ENCODE results near the gene GNG7.
A peak's percentile ranks its signal among the peaks of the same experiment; 100 is the strongest.
"Not testable (repeated sequence)": the region's sequence is repeated elsewhere in the genome, so short reads cannot be mapped to it uniquely, and the experiment has no call there.

Gene GNG7

GRCh38 chr19:2616741-2617392 lies 85.6 kb downstream of the GNG7 start:
- peak; percentile 16 for DNase-seq

GRCh38 chr19:2615782-2616181 lies 86.7 kb downstream of the GNG7 start:
- no peak for DNase-seq

- no peak for DNase-seq
Measured at GRCh38 chr19:2613507-2614295, 88.8 kb downstream of the GNG7 start.

GRCh38 chr19:2612619-2613249 lies 89.8 kb downstream of the GNG7 start:
- DNase-seq: no peak

- DNase-seq: no peak
Measured at GRCh38 chr19:2611483-2612464, 90.7 kb downstream of the GNG7 start.

- peak; percentile 60 for DNase-seq
Measured at GRCh38 chr19:2610637-2611482, 91.6 kb downstream of the GNG7 start.

- DNase-seq: no peak
Measured at GRCh38 chr19:2609389-2610116, 92.9 kb downstream of the GNG7 start.

- DNase-seq: not testable (repeated sequence)
Measured at GRCh38 chr19:2609034-2609388, 93.5 kb downstream of the GNG7 start.

GRCh38 chr19:2608602-2608922 lies 93.9 kb downstream of the GNG7 start:
- no peak for DNase-seq

- no peak for DNase-seq
Measured at GRCh38 chr19:2607712-2608601, 94.5 kb downstream of the GNG7 start.

GRCh38 chr19:2606774-2607173 lies 95.7 kb downstream of the GNG7 start:
- DNase-seq: not testable (repeated sequence)

GRCh38 chr19:2605889-2606288 lies 96.6 kb downstream of the GNG7 start:
- DNase-seq: not testable (repeated sequence)

- DNase-seq: no peak
Measured at GRCh38 chr19:2604747-2605329, 97.7 kb downstream of the GNG7 start.

GRCh38 chr19:2603334-2603733 lies 99.2 kb downstream of the GNG7 start:
- DNase-seq: no peak

GRCh38 chr19:2602391-2603181 lies 99.9 kb downstream of the GNG7 start:
- no peak for DNase-seq

GRCh38 chr19:2600914-2601870 lies 101.3 kb downstream of the GNG7 start:
- DNase-seq: no peak

- DNase-seq: no peak
Measured at GRCh38 chr19:2594319-2594718, 108.2 kb downstream of the GNG7 start.

- no peak for DNase-seq
Measured at GRCh38 chr19:2592824-2593223, 109.7 kb downstream of the GNG7 start.

All from KG1 (cell line).